ENCODE data around the gene PNMA8B. TPM values are rescaled to one million over a fixed set of nuclear protein-coding genes. Genes with fewer than 3 reads are reported as not detected.

PNMA8B gene
- total and polyA plus RNA-seq, 2 donors (not counting 3 experiments of a cell fraction or from before 2014, with no cell fraction given) = 0.11 TPM; not detected in 1

- H2AFZ ChIP-seq (ENCODE audit: low read depth, low read length) = no peak overlapping the region
- POLR2A ChIA-PET = no interaction called here
- DNase-seq (ENCODE audit: low read depth, low spot score) (no peak), FAIRE-seq (no peak)
- H3K9me3 ChIP-seq (replicated peaks; ENCODE audit: control insufficient read depth, insufficient read depth, low read length) = no peaks in the 10 kb centered on the region
- no peaks in the 10 kb centered on the region for H3K4me1 ChIP-seq (ENCODE audit: control insufficient read depth, extremely low read depth, insufficient read depth, low read length)
- no peak overlapping the region for H3K27ac ChIP-seq (ENCODE audit: insufficient read depth, low read depth, low read length)
- H3K36me3 ChIP-seq (ENCODE audit: control insufficient read depth in 2 of 2, extremely low read depth in 1 of 2, insufficient read depth in 2 of 2, low read length in 2 of 2) = no peaks in the 10 kb centered on the region
- intact Hi-C loops (cut with micrococcal nuclease) = no loop called here
- no peaks in the 10 kb centered on the region for H3K79me2 ChIP-seq (ENCODE audit: control insufficient read depth, insufficient read depth, low read length)
- H3K9me1 ChIP-seq (replicated peaks; ENCODE audit: control insufficient read depth, extremely low read depth, insufficient read depth, low read length) = no peaks in the 10 kb centered on the region
- dilution Hi-C loops (cut with MboI; ENCODE audit: extremely low pct_ligation_motif_present, low sequenced_read_pairs) = no loop called here
- BruUV-seq (replicated peaks) = no TSS peak
- H4K20me1 ChIP-seq (replicated peaks; ENCODE audit: control insufficient read depth, extremely low read depth, insufficient read depth, low read length) = no peaks in the 10 kb centered on the region
- H3K4me2 ChIP-seq (ENCODE audit: insufficient read depth, low read length) = no peak overlapping the region
- no peak overlapping the region for H3K4me3 ChIP-seq (replicated peaks in 1 of 3; ENCODE audit: insufficient read depth in 1 of 3, low read depth in 1 of 3, low read length in 3 of 3)
- H3K9ac ChIP-seq (replicated peaks; ENCODE audit: extremely low read depth, insufficient read depth, low read length) = no peak overlapping the region
- TF ChIP-seq JUN (IDR thresholded peaks at IDR 0.05; ENCODE audit: borderline replicate concordance, insufficient read depth, insufficient read length, low read depth) = no peak
- TF ChIP-seq, protein P1, sequence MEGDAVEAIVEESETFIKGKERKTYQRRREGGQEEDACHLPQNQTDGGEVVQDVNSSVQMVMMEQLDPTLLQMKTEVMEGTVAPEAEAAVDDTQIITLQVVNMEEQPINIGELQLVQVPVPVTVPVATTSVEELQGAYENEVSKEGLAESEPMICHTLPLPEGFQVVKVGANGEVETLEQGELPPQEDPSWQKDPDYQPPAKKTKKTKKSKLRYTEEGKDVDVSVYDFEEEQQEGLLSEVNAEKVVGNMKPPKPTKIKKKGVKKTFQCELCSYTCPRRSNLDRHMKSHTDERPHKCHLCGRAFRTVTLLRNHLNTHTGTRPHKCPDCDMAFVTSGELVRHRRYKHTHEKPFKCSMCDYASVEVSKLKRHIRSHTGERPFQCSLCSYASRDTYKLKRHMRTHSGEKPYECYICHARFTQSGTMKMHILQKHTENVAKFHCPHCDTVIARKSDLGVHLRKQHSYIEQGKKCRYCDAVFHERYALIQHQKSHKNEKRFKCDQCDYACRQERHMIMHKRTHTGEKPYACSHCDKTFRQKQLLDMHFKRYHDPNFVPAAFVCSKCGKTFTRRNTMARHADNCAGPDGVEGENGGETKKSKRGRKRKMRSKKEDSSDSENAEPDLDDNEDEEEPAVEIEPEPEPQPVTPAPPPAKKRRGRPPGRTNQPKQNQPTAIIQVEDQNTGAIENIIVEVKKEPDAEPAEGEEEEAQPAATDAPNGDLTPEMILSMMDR (IDR thresholded peaks at IDR 0.05; ENCODE audit: extremely low read depth in 1 of 2, insufficient read depth in 1 of 2, low read depth in 1 of 2, low read length in 2 of 2) = no peak
- no peak for TF ChIP-seq POLR2AphosphoS5 (IDR thresholded peaks at IDR 0.05; ENCODE audit: insufficient read depth, low read depth, low read length)
- no peak for TF ChIP-seq MYC (IDR thresholded peaks at IDR 0.05; ENCODE audit: low read depth, low read length)
- TF ChIP-seq, protein P2, sequence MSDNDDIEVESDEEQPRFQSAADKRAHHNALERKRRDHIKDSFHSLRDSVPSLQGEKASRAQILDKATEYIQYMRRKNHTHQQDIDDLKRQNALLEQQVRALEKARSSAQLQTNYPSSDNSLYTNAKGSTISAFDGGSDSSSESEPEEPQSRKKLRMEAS (IDR thresholded peaks at IDR 0.05; ENCODE audit: insufficient read depth, insufficient read length) = no peak
- TF ChIP-seq POLR2A (IDR thresholded peaks at IDR 0.05; ENCODE audit: low read depth, low read length) = no peak
- TF ChIP-seq EZH2 (IDR thresholded peaks at IDR 0.05; ENCODE audit: borderline replicate concordance, low read depth, low read length, severe bottlenecking) = no peak
- no peak for TF ChIP-seq FOS (IDR thresholded peaks at IDR 0.05; ENCODE audit: borderline replicate concordance, insufficient read depth, low read length)
- TF ChIP-seq GATA2 (IDR thresholded peaks at IDR 0.05; ENCODE audit: insufficient read depth, insufficient read length, low read depth, low read length) = no peak
- CTCF ChIA-PET = no interaction called here
- H3K27me3 ChIP-seq (ENCODE audit: control insufficient read depth in 2 of 2, insufficient read depth in 2 of 2, low read length in 2 of 2) = peaks cover 5 to 6% of the 10 kb centered on the region in 2 experiments
These were observed 7.2 kb upstream of the PNMA8B start for GRCh38 chr19:46502891-46503290.

Data from endothelial cell of umbilical vein (primary cell).